Measurements from ENCODE around the gene TIPARP. TPM values are rescaled to one million over a fixed set of nuclear protein-coding genes. Genes with fewer than 3 reads are reported as not detected.

TIPARP gene
- polyA plus RNA-seq, 1 of the 3 experiments (the other 2 are of a cell fraction), result 6.2 TPM

DNA sequence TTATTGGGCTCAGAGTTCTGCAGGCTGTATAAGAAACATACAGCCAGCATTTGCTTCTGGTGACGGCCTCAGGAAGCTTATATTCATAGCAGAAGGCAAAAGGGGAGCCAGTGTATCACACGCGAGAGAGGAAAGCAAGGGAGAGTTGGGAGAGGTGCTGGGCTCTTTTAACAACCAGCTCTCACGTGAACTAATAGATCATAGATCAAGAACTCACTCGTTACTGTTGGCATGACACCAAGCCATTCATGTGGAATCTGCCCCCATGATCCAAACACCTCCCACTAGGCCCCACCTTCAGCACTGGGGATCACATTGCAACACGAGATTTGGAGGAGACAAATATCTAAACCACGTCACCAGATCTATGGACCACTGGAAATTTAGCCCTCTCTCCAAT is 70.2 kb downstream of the TIPARP start:
- H3K36me3 ChIP-seq (replicated peaks in 1 of 2; ENCODE audit: control insufficient read depth in 1 of 2, insufficient read depth in 2 of 2, low read length in 1 of 2), result no peaks in the 10 kb centered on the region
- H3F3A ChIP-seq (replicated peaks; ENCODE audit: insufficient read depth), result no peaks in the 10 kb centered on the region
- WGBS (ENCODE audit: low lambda C conversion rate), result 82% methylated on average over 7 of the region's 7 CpGs
- H3K79me2 ChIP-seq (ENCODE audit: insufficient read depth), result no peaks in the 10 kb centered on the region
- H3K4me3 ChIP-seq (ENCODE audit: low read depth in 2 of 2, low read length in 1 of 2), result no peak overlapping the region
- TF ChIP-seq POLR2AphosphoS5 (IDR thresholded peaks at IDR 0.05; ENCODE audit: low read depth, low read length) (no peak), TEAD4 (IDR thresholded peaks at IDR 0.05; ENCODE audit: borderline replicate concordance, insufficient read depth) (no peak), MXI1 (IDR thresholded peaks at IDR 0.05; ENCODE audit: low read depth, low read length) (no peak), TCF12 (IDR thresholded peaks at IDR 0.05) (no peak), RXRA (IDR thresholded peaks at IDR 0.05; ENCODE audit: borderline replicate concordance, low read depth) (no peak), NFIC (IDR thresholded peaks at IDR 0.05; ENCODE audit: borderline replicate concordance) (no peak), JUND (IDR thresholded peaks at IDR 0.05) (no peak), YY1 (IDR thresholded peaks at IDR 0.05; ENCODE audit: low read depth) (no peak), RCOR1 (IDR thresholded peaks at IDR 0.05; ENCODE audit: low read length) (no peak)
- TF ChIP-seq, protein P1, sequence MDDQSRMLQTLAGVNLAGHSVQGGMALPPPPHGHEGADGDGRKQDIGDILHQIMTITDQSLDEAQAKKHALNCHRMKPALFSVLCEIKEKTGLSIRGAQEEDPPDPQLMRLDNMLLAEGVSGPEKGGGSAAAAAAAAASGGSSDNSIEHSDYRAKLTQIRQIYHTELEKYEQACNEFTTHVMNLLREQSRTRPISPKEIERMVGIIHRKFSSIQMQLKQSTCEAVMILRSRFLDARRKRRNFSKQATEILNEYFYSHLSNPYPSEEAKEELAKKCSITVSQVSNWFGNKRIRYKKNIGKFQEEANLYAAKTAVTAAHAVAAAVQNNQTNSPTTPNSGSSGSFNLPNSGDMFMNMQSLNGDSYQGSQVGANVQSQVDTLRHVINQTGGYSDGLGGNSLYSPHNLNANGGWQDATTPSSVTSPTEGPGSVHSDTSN (IDR thresholded peaks at IDR 0.05), result no peak
- TF ChIP-seq, protein P2, sequence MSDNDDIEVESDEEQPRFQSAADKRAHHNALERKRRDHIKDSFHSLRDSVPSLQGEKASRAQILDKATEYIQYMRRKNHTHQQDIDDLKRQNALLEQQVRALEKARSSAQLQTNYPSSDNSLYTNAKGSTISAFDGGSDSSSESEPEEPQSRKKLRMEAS (IDR thresholded peaks at IDR 0.05; ENCODE audit: low read depth), result no peak
- TF ChIP-seq, protein P3, sequence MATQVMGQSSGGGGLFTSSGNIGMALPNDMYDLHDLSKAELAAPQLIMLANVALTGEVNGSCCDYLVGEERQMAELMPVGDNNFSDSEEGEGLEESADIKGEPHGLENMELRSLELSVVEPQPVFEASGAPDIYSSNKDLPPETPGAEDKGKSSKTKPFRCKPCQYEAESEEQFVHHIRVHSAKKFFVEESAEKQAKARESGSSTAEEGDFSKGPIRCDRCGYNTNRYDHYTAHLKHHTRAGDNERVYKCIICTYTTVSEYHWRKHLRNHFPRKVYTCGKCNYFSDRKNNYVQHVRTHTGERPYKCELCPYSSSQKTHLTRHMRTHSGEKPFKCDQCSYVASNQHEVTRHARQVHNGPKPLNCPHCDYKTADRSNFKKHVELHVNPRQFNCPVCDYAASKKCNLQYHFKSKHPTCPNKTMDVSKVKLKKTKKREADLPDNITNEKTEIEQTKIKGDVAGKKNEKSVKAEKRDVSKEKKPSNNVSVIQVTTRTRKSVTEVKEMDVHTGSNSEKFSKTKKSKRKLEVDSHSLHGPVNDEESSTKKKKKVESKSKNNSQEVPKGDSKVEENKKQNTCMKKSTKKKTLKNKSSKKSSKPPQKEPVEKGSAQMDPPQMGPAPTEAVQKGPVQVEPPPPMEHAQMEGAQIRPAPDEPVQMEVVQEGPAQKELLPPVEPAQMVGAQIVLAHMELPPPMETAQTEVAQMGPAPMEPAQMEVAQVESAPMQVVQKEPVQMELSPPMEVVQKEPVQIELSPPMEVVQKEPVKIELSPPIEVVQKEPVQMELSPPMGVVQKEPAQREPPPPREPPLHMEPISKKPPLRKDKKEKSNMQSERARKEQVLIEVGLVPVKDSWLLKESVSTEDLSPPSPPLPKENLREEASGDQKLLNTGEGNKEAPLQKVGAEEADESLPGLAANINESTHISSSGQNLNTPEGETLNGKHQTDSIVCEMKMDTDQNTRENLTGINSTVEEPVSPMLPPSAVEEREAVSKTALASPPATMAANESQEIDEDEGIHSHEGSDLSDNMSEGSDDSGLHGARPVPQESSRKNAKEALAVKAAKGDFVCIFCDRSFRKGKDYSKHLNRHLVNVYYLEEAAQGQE (IDR thresholded peaks at IDR 0.05; ENCODE audit: low read depth, low read length), result no peak
- TF ChIP-seq, protein P4, sequence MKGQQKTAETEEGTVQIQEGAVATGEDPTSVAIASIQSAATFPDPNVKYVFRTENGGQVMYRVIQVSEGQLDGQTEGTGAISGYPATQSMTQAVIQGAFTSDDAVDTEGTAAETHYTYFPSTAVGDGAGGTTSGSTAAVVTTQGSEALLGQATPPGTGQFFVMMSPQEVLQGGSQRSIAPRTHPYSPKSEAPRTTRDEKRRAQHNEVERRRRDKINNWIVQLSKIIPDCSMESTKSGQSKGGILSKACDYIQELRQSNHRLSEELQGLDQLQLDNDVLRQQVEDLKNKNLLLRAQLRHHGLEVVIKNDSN (IDR thresholded peaks at IDR 0.05; ENCODE audit: borderline replicate concordance, low read depth), result no peak
- TF ChIP-seq, protein P5, sequence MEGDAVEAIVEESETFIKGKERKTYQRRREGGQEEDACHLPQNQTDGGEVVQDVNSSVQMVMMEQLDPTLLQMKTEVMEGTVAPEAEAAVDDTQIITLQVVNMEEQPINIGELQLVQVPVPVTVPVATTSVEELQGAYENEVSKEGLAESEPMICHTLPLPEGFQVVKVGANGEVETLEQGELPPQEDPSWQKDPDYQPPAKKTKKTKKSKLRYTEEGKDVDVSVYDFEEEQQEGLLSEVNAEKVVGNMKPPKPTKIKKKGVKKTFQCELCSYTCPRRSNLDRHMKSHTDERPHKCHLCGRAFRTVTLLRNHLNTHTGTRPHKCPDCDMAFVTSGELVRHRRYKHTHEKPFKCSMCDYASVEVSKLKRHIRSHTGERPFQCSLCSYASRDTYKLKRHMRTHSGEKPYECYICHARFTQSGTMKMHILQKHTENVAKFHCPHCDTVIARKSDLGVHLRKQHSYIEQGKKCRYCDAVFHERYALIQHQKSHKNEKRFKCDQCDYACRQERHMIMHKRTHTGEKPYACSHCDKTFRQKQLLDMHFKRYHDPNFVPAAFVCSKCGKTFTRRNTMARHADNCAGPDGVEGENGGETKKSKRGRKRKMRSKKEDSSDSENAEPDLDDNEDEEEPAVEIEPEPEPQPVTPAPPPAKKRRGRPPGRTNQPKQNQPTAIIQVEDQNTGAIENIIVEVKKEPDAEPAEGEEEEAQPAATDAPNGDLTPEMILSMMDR (IDR thresholded peaks at IDR 0.05), result no peak
- no peak overlapping the region for H3K27ac ChIP-seq (ENCODE audit: low read depth in 2 of 2, low read length in 1 of 2)
- no peaks in the 10 kb centered on the region for H4K20me1 ChIP-seq (ENCODE audit: insufficient read depth)
- H3K9me2 ChIP-seq, result no peaks in the 10 kb centered on the region
- H3K9me3 ChIP-seq, result 0 out of 2 replicates have a peak, but pooled peaks cover 6% of the 10 kb centered on the region
- POLR2A ChIA-PET, result no interaction called here
- CTCF ChIA-PET, result no interaction called here
- H3K4me2 ChIP-seq, result no peak overlapping the region
- DNase-seq, result no peak
- H2AFZ ChIP-seq (ENCODE audit: low read depth), result no peak overlapping the region
- no peak overlapping the region for H3K9ac ChIP-seq
- no peaks in the 10 kb centered on the region for H3K27me3 ChIP-seq (ENCODE audit: insufficient read depth)
- H3K4me1 ChIP-seq (ENCODE audit: control insufficient read depth in 1 of 2, insufficient read depth in 2 of 2, low read depth in 1 of 2, low read length in 1 of 2), result peaks cover 0 to 6% of the 10 kb centered on the region in 2 experiments; a peak in 1 of 4 replicates

Data from SK-N-SH (cell line).